ENCODE results near the gene DAB1.

DAB1 gene

DNA sequence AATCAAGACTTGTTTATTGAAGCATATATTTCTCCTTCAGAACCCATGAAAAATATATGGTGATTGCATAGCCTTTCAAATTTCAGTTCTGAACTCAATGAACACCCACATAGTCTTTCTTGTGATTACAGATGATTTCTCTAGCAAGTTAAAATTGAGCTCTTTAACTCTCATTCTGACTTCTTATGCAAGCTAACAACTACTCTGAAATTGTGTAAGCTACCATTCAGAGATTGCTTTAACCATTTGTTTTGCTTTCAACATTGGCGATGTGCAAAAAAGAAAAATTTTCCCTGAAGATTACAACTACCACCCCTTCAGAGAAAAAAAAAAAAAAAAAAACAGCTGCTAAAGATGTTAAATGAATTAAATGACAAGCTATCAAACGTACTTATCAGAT, 193.9 kb downstream of the DAB1 start:
- no peak for DNase-seq (ENCODE audit: low spot score)
- H3K4me3 ChIP-seq (ENCODE audit: low read length in 2 of 2) = no peak overlapping the region
- no peak overlapping the region for H3K4ac ChIP-seq (ENCODE audit: low read length)
- no peak overlapping the region for H3K27ac ChIP-seq (replicated peaks; ENCODE audit: low read length)
- no CpG with 5 or more reads among the region's 2 CpGs for WGBS, 2 donors (ENCODE audit: extremely low coverage in 2 of 2, insufficient read length in 2 of 2, insufficient replicate concordance in 1 of 2)
- H3K9ac ChIP-seq (ENCODE audit: low read depth, low read length, poor library complexity) = no peak overlapping the region
- H2BK5ac ChIP-seq (ENCODE audit: low read length) = no peak overlapping the region
- H3K27me3 ChIP-seq (ENCODE audit: control insufficient read depth in 3 of 3, insufficient read depth in 3 of 3, low read depth in 1 of 3, low read length in 3 of 3) = no peaks in the 10 kb centered on the region
- H3K18ac ChIP-seq (ENCODE audit: low read length) = no peak overlapping the region
- no peak overlapping the region for H4K91ac ChIP-seq (ENCODE audit: low read depth, low read length, poor library complexity)
- H3K9me3 ChIP-seq (replicated peaks in 1 of 2; ENCODE audit: control insufficient read depth in 2 of 2, insufficient read depth in 1 of 2, low read depth in 1 of 2, low read length in 2 of 2) = no peaks in the 10 kb centered on the region
- no peak overlapping the region for H3K14ac ChIP-seq (ENCODE audit: low read length)
- peaks cover 0 to 5% of the 10 kb centered on the region in 2 donors for H3K4me1 ChIP-seq (ENCODE audit: control insufficient read depth in 2 of 2, insufficient read depth in 1 of 2, low read depth in 1 of 2, low read length in 2 of 2)
- H3K36me3 ChIP-seq (replicated peaks in 1 of 2; ENCODE audit: control insufficient read depth in 2 of 2, insufficient read depth in 2 of 2, low read length in 2 of 2) = no peaks in the 10 kb centered on the region
- H2BK120ac ChIP-seq (ENCODE audit: low read depth, low read length) = no peak overlapping the region
- H2AFZ ChIP-seq (ENCODE audit: low read length) = no peak overlapping the region
- no peak overlapping the region for H2AK5ac ChIP-seq (ENCODE audit: low read depth, low read length)
- no peaks in the 10 kb centered on the region for H3K79me1 ChIP-seq (ENCODE audit: low read depth, low read length)
- no peak overlapping the region for H3K4me2 ChIP-seq (ENCODE audit: insufficient read depth, low read length, poor library complexity, severe bottlenecking)
- H2BK12ac ChIP-seq (ENCODE audit: low read length) = no peak overlapping the region
- H3K23ac ChIP-seq (ENCODE audit: low read depth, low read length, poor library complexity) = no peak overlapping the region
- no peak overlapping the region for H4K8ac ChIP-seq (ENCODE audit: low read depth, low read length)
- H2BK15ac ChIP-seq (ENCODE audit: low read length) = no peak overlapping the region

DNA sequence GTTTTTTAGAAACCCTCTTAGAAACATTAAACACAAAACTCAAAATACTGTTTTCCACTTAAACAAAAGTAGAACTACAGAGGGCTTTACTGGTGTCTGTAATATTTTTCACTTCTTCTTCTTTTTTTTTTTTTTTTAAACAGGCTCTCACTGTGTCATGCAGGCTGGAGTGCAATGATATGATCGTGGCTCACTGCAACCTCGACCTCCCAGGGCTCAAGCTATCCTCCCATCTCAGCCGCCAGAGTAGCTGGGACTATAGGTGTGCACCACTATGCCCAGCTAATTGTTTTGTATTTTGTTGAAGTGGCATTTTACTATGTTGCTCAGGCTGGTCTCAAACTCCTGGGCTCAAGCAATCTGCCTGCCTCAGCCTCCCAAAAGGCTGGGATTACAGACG, 194.8 kb downstream of the DAB1 start:
- H4K8ac ChIP-seq (ENCODE audit: low read depth, low read length) = no peak overlapping the region
- no peak overlapping the region for H3K4me2 ChIP-seq (ENCODE audit: insufficient read depth, low read length, poor library complexity, severe bottlenecking)
- no peak overlapping the region for H3K23ac ChIP-seq (ENCODE audit: low read depth, low read length, poor library complexity)
- no peaks in the 10 kb centered on the region for H3K27me3 ChIP-seq (ENCODE audit: control insufficient read depth in 3 of 3, insufficient read depth in 3 of 3, low read depth in 1 of 3, low read length in 3 of 3)
- no peak overlapping the region for H2AK5ac ChIP-seq (ENCODE audit: low read depth, low read length)
- H3K14ac ChIP-seq (ENCODE audit: low read length) = no peak overlapping the region
- H3K27ac ChIP-seq (replicated peaks; ENCODE audit: low read length) = no peak overlapping the region
- no peak overlapping the region for H3K4me3 ChIP-seq (ENCODE audit: low read length in 2 of 2)
- no peak overlapping the region for H2BK12ac ChIP-seq (ENCODE audit: low read length)
- H3K4ac ChIP-seq (ENCODE audit: low read length) = no peak overlapping the region
- H3K4me1 ChIP-seq (ENCODE audit: control insufficient read depth in 2 of 2, insufficient read depth in 1 of 2, low read depth in 1 of 2, low read length in 2 of 2) = peaks cover 0 to 8% of the 10 kb centered on the region in 2 donors
- H4K91ac ChIP-seq (ENCODE audit: low read depth, low read length, poor library complexity) = no peak overlapping the region
- no peak overlapping the region for H3K18ac ChIP-seq (ENCODE audit: low read length)
- no peaks in the 10 kb centered on the region for H3K79me1 ChIP-seq (ENCODE audit: low read depth, low read length)
- H3K36me3 ChIP-seq (replicated peaks in 1 of 2; ENCODE audit: control insufficient read depth in 2 of 2, insufficient read depth in 2 of 2, low read length in 2 of 2) = no peaks in the 10 kb centered on the region
- WGBS, 2 donors (ENCODE audit: extremely low coverage in 2 of 2, insufficient read length in 2 of 2, insufficient replicate concordance in 1 of 2) = no CpG with 5 or more reads among the region's 4 CpGs
- no peaks in the 10 kb centered on the region for H3K9me3 ChIP-seq (replicated peaks in 1 of 2; ENCODE audit: control insufficient read depth in 2 of 2, insufficient read depth in 1 of 2, low read depth in 1 of 2, low read length in 2 of 2)
- no peak overlapping the region for H2BK15ac ChIP-seq (ENCODE audit: low read length)
- no peak overlapping the region for H2BK120ac ChIP-seq (ENCODE audit: low read depth, low read length)
- H2BK5ac ChIP-seq (ENCODE audit: low read length) = no peak overlapping the region
- DNase-seq (ENCODE audit: low spot score) = no peak
- no peak overlapping the region for H3K9ac ChIP-seq (ENCODE audit: low read depth, low read length, poor library complexity)
- no peak overlapping the region for H2AFZ ChIP-seq (ENCODE audit: low read length)

DNA sequence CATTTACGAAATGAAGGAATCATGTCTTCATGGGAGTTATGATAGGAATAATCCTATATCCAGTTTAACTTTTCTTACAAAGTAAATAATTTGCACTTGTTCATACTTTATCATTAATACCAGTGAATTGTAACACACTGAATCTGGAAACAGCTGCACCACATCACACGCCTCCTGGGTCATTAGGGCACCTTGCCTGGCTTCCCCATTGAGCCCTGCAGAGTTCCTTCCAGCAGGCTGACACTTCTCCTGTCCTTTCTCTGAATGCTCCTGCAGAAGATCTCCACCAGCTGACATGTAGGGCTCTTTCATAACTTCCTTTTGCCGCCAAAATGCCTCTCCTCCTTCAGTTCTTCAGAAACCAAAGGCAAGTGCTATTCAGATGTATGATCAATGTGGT, 201.1 kb downstream of the DAB1 start:
- H4K8ac ChIP-seq (ENCODE audit: low read depth, low read length) = no peak overlapping the region
- no peaks in the 10 kb centered on the region for H3K36me3 ChIP-seq (replicated peaks in 1 of 2; ENCODE audit: control insufficient read depth in 2 of 2, insufficient read depth in 2 of 2, low read length in 2 of 2)
- H2AFZ ChIP-seq (ENCODE audit: low read length) = no peak overlapping the region
- no peak overlapping the region for H3K23ac ChIP-seq (ENCODE audit: low read depth, low read length, poor library complexity)
- no peak overlapping the region for H4K91ac ChIP-seq (ENCODE audit: low read depth, low read length, poor library complexity)
- no peak overlapping the region for H3K9ac ChIP-seq (ENCODE audit: low read depth, low read length, poor library complexity)
- H3K4ac ChIP-seq (ENCODE audit: low read length) = no peak overlapping the region
- no peak overlapping the region for H3K18ac ChIP-seq (ENCODE audit: low read length)
- H3K27me3 ChIP-seq (ENCODE audit: control insufficient read depth in 3 of 3, insufficient read depth in 3 of 3, low read depth in 1 of 3, low read length in 3 of 3) = no peaks in the 10 kb centered on the region
- no peak overlapping the region for H2BK120ac ChIP-seq (ENCODE audit: low read depth, low read length)
- H2AK5ac ChIP-seq (ENCODE audit: low read depth, low read length) = no peak overlapping the region
- WGBS, 2 donors (ENCODE audit: extremely low coverage in 2 of 2, insufficient read length in 2 of 2, insufficient replicate concordance in 1 of 2) = no CpG with 5 or more reads among the region's 3 CpGs
- H2BK5ac ChIP-seq (ENCODE audit: low read length) = no peak overlapping the region
- no peak overlapping the region for H3K27ac ChIP-seq (replicated peaks; ENCODE audit: low read length)
- no peaks in the 10 kb centered on the region for H3K79me1 ChIP-seq (ENCODE audit: low read depth, low read length)
- no peak overlapping the region for H2BK15ac ChIP-seq (ENCODE audit: low read length)
- H3K4me3 ChIP-seq (ENCODE audit: low read length in 2 of 2) = no peak overlapping the region
- no peak overlapping the region for H3K14ac ChIP-seq (ENCODE audit: low read length)
- no peak overlapping the region for H3K4me2 ChIP-seq (ENCODE audit: insufficient read depth, low read length, poor library complexity, severe bottlenecking)
- H3K9me3 ChIP-seq (replicated peaks in 1 of 2; ENCODE audit: control insufficient read depth in 2 of 2, insufficient read depth in 1 of 2, low read depth in 1 of 2, low read length in 2 of 2) = no peaks in the 10 kb centered on the region
- no peak overlapping the region for H2BK12ac ChIP-seq (ENCODE audit: low read length)
- H3K4me1 ChIP-seq (ENCODE audit: control insufficient read depth in 2 of 2, insufficient read depth in 1 of 2, low read depth in 1 of 2, low read length in 2 of 2) = peaks cover 5 to 6% of the 10 kb centered on the region in 2 donors
- no peak for DNase-seq (ENCODE audit: low spot score)

DNA sequence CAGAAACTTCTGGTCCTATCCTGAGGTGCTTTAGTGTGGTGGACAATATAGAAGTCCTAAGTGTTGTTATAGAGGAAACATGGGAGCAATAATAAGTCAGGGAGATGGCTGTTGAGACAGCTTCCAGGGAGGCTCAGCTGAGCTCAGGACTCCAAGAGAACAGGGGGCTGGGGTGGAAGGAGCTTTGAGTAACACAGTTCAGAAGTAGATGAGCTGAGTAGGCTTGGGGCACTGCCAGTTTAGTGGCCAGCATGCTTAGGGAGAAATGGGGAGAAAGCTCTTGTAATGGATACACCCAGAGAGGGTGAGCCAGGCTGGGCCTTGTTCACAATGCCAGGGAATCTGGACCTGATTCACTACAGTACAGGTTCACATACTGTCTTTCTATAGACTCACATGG, 201.6 kb downstream of the DAB1 start:
- no peaks in the 10 kb centered on the region for H3K79me1 ChIP-seq (ENCODE audit: low read depth, low read length)
- H3K36me3 ChIP-seq (replicated peaks in 1 of 2; ENCODE audit: control insufficient read depth in 2 of 2, insufficient read depth in 2 of 2, low read length in 2 of 2) = no peaks in the 10 kb centered on the region
- no peak overlapping the region for H3K4me3 ChIP-seq (ENCODE audit: low read length in 2 of 2)
- H3K14ac ChIP-seq (ENCODE audit: low read length) = no peak overlapping the region
- no peak overlapping the region for H4K91ac ChIP-seq (ENCODE audit: low read depth, low read length, poor library complexity)
- no peak overlapping the region for H3K4ac ChIP-seq (ENCODE audit: low read length)
- H3K9me3 ChIP-seq (replicated peaks in 1 of 2; ENCODE audit: control insufficient read depth in 2 of 2, insufficient read depth in 1 of 2, low read depth in 1 of 2, low read length in 2 of 2) = no peaks in the 10 kb centered on the region
- H3K27me3 ChIP-seq (ENCODE audit: control insufficient read depth in 3 of 3, insufficient read depth in 3 of 3, low read depth in 1 of 3, low read length in 3 of 3) = no peaks in the 10 kb centered on the region
- no peak overlapping the region for H2AFZ ChIP-seq (ENCODE audit: low read length)
- H2BK5ac ChIP-seq (ENCODE audit: low read length) = no peak overlapping the region
- no peak overlapping the region for H3K4me2 ChIP-seq (ENCODE audit: insufficient read depth, low read length, poor library complexity, severe bottlenecking)
- H2BK120ac ChIP-seq (ENCODE audit: low read depth, low read length) = no peak overlapping the region
- H3K27ac ChIP-seq (replicated peaks; ENCODE audit: low read length) = no peak overlapping the region
- DNase-seq (ENCODE audit: low spot score) = no peak
- H4K8ac ChIP-seq (ENCODE audit: low read depth, low read length) = no peak overlapping the region
- H3K9ac ChIP-seq (ENCODE audit: low read depth, low read length, poor library complexity) = no peak overlapping the region
- no peak overlapping the region for H3K23ac ChIP-seq (ENCODE audit: low read depth, low read length, poor library complexity)
- no peak overlapping the region for H2BK15ac ChIP-seq (ENCODE audit: low read length)
- H3K4me1 ChIP-seq (ENCODE audit: control insufficient read depth in 2 of 2, insufficient read depth in 1 of 2, low read depth in 1 of 2, low read length in 2 of 2) = peaks cover 5 to 6% of the 10 kb centered on the region in 2 donors
- H2BK12ac ChIP-seq (ENCODE audit: low read length) = no peak overlapping the region
- no peak overlapping the region for H3K18ac ChIP-seq (ENCODE audit: low read length)
- H2AK5ac ChIP-seq (ENCODE audit: low read depth, low read length) = no peak overlapping the region

All from neuronal stem cell (in vitro differentiated cells).